Gastroesophageal sphincter (tissue), 2 donors: ENCODE data around the gene GLO1.

ENCODE experiments used
- POLR2A ChIP-seq, 2 donors: fragments of 450-650 bp; IDR thresholded peaks; one replicate each; pipeline ENCODE4 v1.6.1; 2017; ENCODE audit warnings: antibody characterized with exemption in 2 of 2, mild to moderate bottlenecking in 2 of 2, moderate library complexity in 1 of 2
- POLR2AphosphoS5 ChIP-seq: sonication (generic); formaldehyde crosslinking; IDR thresholded peaks from one replicate; pipeline ENCODE4 v1.6.1; 2017; ENCODE audit warnings: antibody characterized with exemption

- TF ChIP-seq POLR2A (IDR thresholded peaks at IDR 0.05) (no peak), POLR2AphosphoS5 (no peak)
These were observed 22.7 kb upstream of the GLO1 start for GRCh38 chr6:38725414-38726183.
